DMS 273 treated with DMSO at 0.1 percent for 48 hours (cell line): Measurements from ENCODE around the gene ZNF398.
"Not testable (repeated sequence)": the region's sequence is repeated elsewhere in the genome, so short reads cannot be mapped to it uniquely, and the experiment has no call there.

Experiments used
- DNase-seq: peaks from one replicate; lab custom pipeline; 2025; lab: John Stamatoyannopoulos, UW

The ZNF398 gene

GRCh38 chr7:149147072-149147751 lies at the start of gene ZNF398:
TSS of gene ZNF398 (plus strand) at chr7:149147453. CDS start at chr7:149147743, 290 bp downstream.
- peak; percentile 95 for DNase-seq

GRCh38 chr7:149099058-149099457 lies 48.2 kb upstream of the ZNF398 start:
- DNase-seq, result no peak

GRCh38 chr7:149100821-149101220 lies 46.4 kb upstream of the ZNF398 start:
- no peak for DNase-seq

GRCh38 chr7:149102666-149103065 lies 44.6 kb upstream of the ZNF398 start:
- no peak for DNase-seq

GRCh38 chr7:149103424-149103823 lies 43.8 kb upstream of the ZNF398 start:
- no peak for DNase-seq

GRCh38 chr7:149104214-149104613 lies 43.0 kb upstream of the ZNF398 start:
- DNase-seq, result no peak

GRCh38 chr7:149104749-149105148 lies 42.5 kb upstream of the ZNF398 start:
- DNase-seq, result no peak

GRCh38 chr7:149109969-149110368 lies 37.3 kb upstream of the ZNF398 start:
- DNase-seq, result no peak

GRCh38 chr7:149125189-149125862 lies 21.9 kb upstream of the ZNF398 start:
- DNase-seq, result no peak

- peak; percentile 94 for DNase-seq
These were observed 21.2 kb upstream of the ZNF398 start, which contains the start of gene ZNF425 for GRCh38 chr7:149125863-149126661. TSS of gene ZNF425 (minus strand) at chr7:149126324. CDS start at chr7:149126213, 111 bp downstream.

- DNase-seq, result peak; percentile 75
These were observed 20.5 kb upstream of the ZNF398 start for GRCh38 chr7:149126662-149127266.

- no peak for DNase-seq
These were observed 16.6 kb upstream of the ZNF398 start for GRCh38 chr7:149130572-149131198.

- DNase-seq, result no peak
These were observed 14.1 kb upstream of the ZNF398 start for GRCh38 chr7:149133028-149133710.

- DNase-seq, result no peak
These were observed 11.1 kb upstream of the ZNF398 start for GRCh38 chr7:149136118-149136517.

GRCh38 chr7:149140831-149141230 lies 6.4 kb upstream of the ZNF398 start:
- no peak for DNase-seq

- no peak for DNase-seq
These were observed 5.4 kb upstream of the ZNF398 start for GRCh38 chr7:149141893-149142292.

- not testable (repeated sequence) for DNase-seq
These were observed 2.8 kb upstream of the ZNF398 start for GRCh38 chr7:149144436-149144922.

GRCh38 chr7:149145031-149145845 lies 2.0 kb upstream of the ZNF398 start:
- no peak for DNase-seq

GRCh38 chr7:149147752-149148653 lies 750 bp downstream of the ZNF398 start:
- peak; percentile 75 for DNase-seq
